Vagina (tissue), 2 donors: ENCODE data around the gene SIK2.

Experiments
- CTCF ChIP-seq, 3 experiments: fragments of 450-650 bp in 2 of 3; fragments of 200-600 bp in 1 of 3; sonication (generic) in 1 of 3; IDR thresholded peaks; one replicate each; pipeline ENCODE4 v1.5.1; 2017 to 2019; ENCODE audit warnings: antibody characterized with exemption in 3 of 3, mild to moderate bottlenecking in 2 of 3, moderate library complexity in 2 of 3
- POLR2A ChIP-seq, 2 donors: fragments of 450-650 bp; IDR thresholded peaks; one replicate each; pipeline ENCODE4 v1.6.1; 2017; ENCODE audit warnings: antibody characterized with exemption in 2 of 2, mild to moderate bottlenecking in 2 of 2, moderate library complexity in 2 of 2
- POLR2AphosphoS5 ChIP-seq, 2 donors: sonication (generic); formaldehyde crosslinking; IDR thresholded peaks; one replicate each; pipeline ENCODE4 v1.9.0; 2017; ENCODE audit warnings: antibody characterized with exemption in 2 of 2, mild to moderate bottlenecking in 2 of 2, low read depth in 1 of 2; ENCODE audit not compliant: insufficient read depth in 1 of 2

DNA sequence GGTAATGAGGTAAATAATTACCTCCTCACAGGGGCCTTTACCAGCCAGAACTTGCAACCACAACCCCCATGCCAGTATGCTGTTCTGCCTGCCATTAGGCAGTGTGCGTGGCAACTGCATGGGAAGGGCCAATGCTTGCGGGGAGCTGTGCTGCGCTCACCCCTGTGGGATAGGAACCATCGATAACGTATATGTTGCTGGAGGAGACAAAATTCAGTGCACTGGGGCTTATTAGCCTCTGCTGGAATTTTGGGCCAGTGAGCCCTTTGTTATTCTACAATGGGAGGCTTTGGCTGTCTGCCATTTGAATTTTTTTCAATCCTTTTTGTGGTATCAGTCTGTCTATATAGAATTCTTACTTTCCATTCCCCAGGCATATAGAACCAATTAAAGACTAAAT lies 116.6 kb downstream of the SIK2 start:
- no peak for TF ChIP-seq CTCF (IDR thresholded peaks at IDR 0.05)
- TF ChIP-seq POLR2A (IDR thresholded peaks at IDR 0.05): no peak
- no peak for TF ChIP-seq POLR2AphosphoS5 (IDR thresholded peaks at IDR 0.05; ENCODE audit: insufficient read depth in 1 of 2, low read depth in 1 of 2)
